ENCODE data around the gene C1QC.

C1QC gene

DNA sequence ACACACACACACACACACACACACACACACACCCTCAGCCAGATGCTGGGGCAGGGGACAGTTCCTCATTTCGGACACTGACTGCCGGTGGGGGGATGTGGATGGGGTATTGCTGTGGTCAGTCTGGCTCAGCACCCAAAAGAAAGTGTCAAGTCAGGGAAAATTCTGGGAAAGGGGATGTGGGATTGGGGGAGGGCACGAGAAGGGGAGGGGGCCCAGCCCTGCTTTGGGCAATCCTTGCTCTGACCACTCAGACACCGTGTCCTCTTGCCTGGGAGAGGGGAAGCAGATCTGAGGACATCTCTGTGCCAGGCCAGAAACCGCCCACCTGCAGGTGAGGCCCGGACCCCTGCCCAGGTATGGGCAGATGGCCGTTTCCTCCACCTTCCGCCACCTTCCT is at the start of gene C1QC:
Gene C1QC (plus strand): TSS at position 253 of the 400 bp plus-strand sequence. CDS start 391 bp downstream, outside the sequence.
- DNase-seq, result no peak

DNA sequence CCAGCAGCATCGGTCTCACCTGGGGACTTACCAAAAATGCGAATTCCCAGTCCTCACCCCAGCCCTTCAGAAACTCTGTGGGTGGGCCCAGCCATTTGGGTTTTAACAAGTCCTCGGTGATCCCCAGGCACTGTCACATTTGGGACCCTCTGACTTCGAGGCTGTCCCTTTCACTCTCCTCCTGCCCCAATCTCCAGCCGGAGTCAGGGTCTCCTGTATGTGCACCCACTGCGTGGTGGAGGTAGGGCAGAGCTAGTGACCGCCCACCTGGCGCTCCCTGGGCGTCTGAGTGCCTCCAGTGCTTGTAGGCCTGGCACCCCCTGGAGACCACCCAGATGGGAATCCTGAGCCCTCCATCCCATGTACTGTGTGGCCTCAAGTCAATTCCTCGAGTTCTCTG is 49.0 kb upstream of the C1QC start:
- no peak for DNase-seq

DNA sequence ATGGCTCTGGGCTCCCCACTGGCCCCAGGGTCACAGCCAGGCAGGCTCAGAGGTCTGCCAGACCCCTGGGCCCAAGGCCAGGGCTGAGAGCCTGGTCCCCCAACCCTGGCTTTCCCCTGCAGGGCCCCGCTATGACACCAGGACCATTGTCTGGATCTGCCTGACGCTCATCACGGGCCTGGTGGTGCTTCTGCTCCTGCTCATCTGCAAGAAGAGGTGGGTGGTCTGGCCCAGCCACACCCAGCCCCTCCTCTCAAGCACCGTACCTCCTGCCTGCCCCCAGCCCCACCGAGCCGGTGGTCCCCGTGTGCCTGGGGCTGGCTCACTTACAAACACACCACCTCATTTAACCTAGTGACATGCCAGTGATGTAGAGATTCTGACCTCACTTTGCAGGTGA is 48.3 kb upstream of the C1QC start:
- no peak for DNase-seq

DNA sequence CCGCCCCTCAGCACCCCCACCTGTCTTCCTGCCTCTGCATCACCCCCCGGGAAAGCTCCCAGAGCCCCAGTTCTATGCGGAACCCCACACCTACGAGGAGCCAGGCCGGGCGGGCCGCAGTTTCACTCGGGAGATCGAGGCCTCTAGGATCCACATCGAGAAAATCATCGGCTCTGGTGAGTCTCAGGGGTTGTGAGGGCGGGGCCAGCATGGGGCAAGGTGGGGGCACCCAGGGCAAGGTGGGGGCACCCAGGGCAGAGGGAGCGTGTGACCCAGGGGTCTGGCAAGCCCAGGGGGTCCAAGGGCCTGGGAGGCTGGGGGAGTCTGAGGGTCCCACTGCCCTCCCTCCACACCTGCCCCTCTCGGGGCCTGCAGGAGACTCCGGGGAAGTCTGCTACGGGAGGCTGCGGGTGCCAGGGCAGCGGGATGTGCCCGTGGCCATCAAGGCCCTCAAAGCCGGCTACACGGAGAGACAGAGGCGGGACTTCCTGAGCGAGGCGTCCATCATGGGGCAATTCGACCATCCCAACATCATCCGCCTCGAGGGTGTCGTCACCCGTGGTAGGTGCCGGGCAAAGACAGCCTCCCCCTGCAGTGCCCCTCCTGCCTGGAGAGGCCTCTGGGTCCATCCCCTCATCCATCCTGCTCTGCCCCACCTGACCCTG is 46.0 kb upstream of the C1QC start:
- no peak for DNase-seq

DNA sequence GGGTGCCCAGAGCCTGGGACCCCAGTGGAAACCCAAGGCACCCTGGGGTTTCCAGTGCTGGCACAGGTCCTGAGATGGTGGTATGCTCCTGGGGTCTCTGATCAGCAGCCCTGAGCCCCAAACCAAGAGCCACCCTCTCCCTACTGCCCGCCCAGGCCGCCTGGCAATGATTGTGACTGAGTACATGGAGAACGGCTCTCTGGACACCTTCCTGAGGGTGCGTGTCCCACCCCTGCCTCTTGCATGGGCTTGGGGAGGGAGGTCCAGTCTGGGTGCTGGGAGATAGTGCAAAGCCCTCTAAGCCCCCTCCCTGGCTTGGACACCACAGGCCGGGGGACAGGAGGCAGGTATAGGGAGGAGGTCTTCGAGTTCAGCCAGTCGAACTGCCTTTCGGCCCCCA is 45.4 kb upstream of the C1QC start:
- no peak for DNase-seq

DNA sequence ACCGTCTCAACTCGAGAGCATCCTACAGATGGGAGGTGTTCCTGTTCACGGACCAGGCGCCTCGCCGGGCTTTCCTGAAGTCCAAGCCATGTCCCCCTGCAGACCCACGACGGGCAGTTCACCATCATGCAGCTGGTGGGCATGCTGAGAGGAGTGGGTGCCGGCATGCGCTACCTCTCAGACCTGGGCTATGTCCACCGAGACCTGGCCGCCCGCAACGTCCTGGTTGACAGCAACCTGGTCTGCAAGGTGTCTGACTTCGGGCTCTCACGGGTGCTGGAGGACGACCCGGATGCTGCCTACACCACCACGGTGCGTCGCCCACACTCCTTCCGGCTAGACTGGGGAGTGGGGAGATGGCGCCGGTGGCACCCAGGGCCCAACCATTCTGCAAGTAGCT is 44.7 kb upstream of the C1QC start:
- no peak for DNase-seq

- DNase-seq, result no peak
Measured at GRCh38 chr1:22600071-22600816, 43.2 kb upstream of the C1QC start.

GRCh38 chr1:22600817-22601605 is 42.4 kb upstream of the C1QC start:
- no peak for DNase-seq

DNA sequence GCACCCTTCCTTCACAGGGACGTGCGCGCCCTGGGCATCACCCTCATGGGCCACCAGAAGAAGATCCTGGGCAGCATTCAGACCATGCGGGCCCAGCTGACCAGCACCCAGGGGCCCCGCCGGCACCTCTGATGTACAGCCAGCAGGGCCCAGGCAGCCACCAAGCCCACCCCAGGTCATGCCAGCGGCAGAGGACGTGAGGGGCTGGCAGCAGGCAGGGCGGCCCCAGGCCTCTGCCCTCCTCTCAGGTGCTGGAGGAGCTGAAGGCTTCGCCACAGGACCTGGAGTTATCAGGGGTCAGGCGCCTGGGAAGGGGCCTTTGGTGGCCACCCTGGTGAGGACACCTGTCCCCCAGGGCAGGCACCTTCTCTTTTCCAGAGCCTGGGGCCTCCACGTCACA is 41.8 kb upstream of the C1QC start:
- DNase-seq, result no peak

DNA sequence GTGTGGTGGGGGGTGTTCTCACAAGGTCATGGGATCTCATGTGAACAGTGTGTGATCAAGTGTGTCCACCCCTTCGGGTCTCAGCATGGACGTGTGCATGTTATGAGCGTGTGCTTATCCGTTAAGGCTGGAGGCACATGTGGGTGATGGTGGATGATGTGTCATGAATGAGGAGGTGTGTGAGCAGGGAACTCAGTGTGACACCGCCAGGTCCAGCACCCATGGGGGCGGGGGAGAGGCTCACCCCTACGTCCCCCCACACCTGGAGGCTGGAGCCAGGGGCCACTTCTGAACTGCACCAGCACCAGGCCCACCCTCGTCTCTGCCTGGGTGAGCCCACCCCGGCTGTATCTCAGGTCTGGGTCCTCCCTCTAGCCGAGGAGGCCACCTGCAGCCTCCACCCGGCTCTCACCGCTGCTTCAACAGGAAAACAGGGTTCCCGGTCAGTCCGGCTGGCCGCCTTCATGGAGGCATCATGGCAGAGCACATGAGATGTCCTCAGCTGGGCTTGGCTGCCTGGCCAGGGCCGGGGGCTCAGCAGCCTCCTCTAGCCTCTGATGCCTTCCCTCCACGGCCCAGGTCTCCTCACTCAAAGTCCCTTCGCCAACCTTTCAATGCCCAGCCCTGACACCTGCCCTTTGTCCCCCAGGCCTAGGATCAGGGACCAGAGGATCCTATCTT is 41.2 kb upstream of the C1QC start:
- DNase-seq, result no peak

GRCh38 chr1:22606161-22606560 is 37.3 kb upstream of the C1QC start:
- DNase-seq, result no peak

DNA sequence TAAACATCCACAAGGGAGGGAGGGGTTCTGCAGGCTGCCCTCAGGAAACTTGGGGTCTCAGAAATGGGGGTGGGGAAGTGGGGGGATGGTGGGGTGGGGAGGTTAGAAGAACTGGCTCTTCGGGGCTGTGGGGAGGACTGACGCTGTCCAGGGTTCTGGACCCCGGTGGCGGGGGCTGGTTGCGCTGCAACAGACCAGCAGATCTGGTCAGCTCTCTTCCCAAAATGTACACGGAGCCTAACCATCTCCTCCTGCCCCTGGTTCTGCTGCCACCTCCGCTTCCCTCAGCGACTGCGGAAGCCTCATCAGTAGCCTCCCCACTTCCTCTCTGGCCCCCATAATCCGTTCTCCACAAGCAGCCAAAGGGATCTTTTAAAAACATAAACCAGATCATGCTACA is 36.3 kb upstream of the C1QC start:
- DNase-seq, result no peak

DNA sequence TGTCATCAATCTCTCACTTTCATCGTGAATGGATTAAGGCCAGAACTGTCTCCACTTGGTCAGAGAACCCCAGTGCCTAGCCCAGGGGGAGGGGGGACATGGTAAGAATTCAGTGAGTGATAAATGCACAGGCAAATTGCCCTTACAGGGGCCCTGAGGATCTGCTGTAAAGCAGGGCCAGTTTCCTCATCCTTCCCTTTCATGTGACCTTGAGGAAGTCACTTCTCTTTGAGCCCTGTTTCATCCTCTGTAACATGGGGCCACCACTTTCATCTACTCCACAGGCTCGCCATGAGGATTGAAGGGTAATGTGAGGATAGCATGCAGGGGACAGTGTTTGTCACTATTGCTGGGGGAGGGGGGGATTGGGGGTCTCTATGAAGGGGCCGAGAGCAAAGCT is 35.1 kb upstream of the C1QC start:
- no peak for DNase-seq

- DNase-seq, result no peak
Measured at GRCh38 chr1:22609291-22609690, 34.1 kb upstream of the C1QC start.

GRCh38 chr1:22611530-22611947 is 31.9 kb upstream of the C1QC start:
- DNase-seq, result peak; percentile 81

GRCh38 chr1:22612671-22613571 is 30.5 kb upstream of the C1QC start:
- no peak for DNase-seq

- DNase-seq, result no peak
Measured at GRCh38 chr1:22613572-22613918, 29.9 kb upstream of the C1QC start.

GRCh38 chr1:22613951-22614350 is 29.5 kb upstream of the C1QC start:
- DNase-seq, result no peak

DNA sequence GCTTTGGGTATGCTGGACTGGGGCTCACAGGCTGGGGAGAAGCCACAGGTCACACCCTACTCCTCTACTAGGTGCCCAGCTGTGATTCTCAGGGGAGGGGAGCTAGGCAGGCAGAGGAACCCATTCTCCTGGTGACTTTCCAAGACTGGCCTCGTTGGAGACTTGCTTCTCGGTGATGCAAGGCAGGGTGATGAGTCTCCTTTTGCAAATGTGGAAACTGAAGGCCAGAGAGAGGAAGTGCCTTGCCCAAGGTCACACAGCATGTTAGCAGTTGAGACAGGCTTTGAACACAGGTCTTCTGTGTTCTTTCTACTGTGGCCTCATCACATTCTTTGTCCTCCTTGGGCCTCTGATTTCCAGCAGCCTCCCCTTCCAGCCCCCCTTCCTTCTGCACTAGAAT is 27.5 kb upstream of the C1QC start:
- no peak for DNase-seq

GRCh38 chr1:22616571-22616970 is 26.9 kb upstream of the C1QC start:
- no peak for DNase-seq

- no peak for DNase-seq
Measured at GRCh38 chr1:22618056-22618455, 25.4 kb upstream of the C1QC start.

GRCh38 chr1:22619252-22619651 is 24.2 kb upstream of the C1QC start:
- no peak for DNase-seq
